GM19328 (cell line): ENCODE results near the gene ADGRD2.

Experiments
- ATAC-seq: cut with Tn5 transposase; IDR thresholded peaks from one replicate; pipeline ENCODE4 v1.9.1; 2021; ENCODE audit warnings: mild to moderate bottlenecking, moderate library complexity; ENCODE audit not compliant: unreplicated experiment

The ADGRD2 gene

DNA sequence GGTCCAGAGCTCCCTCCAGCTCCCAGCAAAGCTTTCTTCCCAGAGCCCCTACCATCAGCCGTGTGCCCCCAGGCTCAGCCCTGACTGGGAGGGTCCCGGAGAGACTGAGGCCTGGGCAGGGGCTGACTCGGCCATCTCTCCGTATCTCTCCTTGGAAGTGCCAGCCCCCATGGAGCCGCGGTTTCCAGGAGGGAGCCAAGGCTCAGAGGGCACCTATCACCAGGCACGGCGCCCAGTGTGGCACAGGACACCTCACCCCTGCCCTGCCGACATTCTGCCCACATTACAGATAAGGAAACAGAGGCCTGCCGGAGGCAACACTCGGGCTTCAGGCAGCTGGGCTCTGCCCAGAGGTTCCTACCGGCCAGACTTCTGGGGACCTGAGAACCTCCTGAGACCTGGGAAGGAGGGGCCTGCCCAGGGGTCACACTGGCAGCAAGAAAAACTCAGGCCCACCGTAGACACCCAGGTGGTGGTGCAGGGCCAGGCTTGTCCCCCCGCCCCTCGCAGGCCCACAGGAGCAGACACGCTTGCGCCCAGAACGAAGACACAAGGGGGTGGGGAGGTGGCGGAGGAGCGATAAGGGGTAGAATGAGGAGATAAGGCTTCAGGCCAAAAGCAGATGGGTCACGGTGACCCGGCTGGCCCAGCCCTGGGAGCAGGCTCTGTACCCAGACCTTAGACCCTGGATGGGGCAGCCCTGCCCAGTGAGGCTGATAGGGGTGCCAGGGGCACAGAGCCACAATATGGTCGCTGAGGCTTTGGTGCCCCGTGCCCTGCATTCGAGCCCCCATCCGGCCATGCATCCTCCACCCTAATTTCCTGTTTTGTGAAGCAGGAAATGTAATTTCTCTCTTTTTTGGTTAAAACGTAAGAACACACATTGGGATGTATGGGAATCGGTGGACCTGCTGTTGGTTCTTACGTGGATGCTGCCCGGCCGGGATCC lies 45.1 kb downstream of the ADGRD2 start:
- no peak for ATAC-seq

DNA sequence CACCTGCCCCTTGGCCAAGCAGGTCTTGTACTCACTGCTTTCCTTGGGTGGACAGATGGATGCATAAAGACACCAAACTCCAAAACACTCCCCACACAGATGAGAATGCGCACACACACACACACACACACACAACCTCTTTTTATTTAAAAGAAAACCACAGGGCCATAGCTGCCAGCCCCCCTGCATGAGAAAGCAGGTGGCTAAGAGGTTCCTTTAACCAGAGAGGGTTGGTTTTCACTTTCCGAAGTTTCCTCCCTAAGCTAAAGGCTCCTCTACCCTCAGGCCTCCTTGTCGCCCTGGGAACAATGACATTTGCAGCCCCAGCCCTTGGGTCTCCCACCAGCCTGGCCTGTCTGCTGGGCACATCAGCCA lies 45.8 kb downstream of the ADGRD2 start:
- ATAC-seq = no peak

DNA sequence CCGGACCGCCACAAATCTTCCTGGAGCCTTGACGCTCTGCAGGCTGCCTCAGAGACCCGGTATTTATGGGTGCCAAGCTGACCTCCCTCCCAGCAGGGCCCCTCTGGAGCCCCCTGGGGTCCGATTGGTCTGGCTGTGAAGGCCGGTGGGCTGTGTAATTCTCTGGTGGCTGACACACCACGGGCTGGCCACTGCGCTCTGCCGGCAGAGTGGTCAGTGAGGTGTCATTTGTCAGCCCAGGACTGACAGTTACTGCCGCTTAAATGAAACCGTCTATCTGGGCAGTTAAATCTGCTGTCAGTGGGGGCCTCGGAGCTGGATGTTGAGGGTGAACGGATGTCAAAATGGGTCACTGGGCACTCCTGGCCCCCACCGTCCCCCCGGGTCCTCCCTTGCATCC lies 46.2 kb downstream of the ADGRD2 start:
- ATAC-seq = no peak

DNA sequence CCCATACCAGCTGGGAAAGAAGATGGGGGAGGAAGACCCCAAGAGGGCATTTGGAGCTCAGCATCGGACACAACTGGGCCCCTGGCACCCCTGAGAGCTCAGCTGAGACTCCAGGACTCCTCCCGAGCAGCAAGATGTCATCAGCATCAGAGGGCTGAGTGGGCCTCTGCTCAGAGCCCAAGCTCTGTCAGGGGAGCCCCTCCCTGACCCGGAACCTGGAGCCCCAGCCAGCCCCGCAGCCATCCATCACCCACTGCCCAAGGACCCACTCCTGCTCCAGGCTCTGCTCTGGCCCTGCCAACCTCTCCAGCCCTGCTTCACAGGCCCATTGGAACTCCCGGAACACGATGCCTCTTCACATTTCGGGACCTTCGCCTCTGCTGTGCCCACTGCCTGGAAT lies 47.2 kb downstream of the ADGRD2 start:
- no peak for ATAC-seq

DNA sequence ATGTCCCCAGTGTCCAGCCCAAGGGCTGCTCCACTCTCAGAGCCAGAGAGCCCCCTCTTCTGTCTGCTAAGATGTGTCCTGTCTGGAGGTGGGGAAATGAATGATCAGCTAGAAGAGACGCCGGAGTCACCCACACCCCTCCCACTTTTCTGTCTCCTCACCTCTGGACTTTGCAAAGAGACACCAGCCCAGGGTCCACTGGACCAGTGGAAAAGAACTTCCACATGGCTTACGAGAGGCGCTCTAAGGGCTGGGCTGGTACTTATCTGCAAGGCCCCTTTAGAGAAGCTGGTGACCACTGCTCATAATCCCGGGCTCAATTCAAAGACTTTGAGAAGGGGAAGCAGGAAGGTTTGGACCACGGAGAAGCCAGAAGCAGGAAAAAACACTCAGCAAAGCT lies 47.8 kb downstream of the ADGRD2 start:
- ATAC-seq = no peak

DNA sequence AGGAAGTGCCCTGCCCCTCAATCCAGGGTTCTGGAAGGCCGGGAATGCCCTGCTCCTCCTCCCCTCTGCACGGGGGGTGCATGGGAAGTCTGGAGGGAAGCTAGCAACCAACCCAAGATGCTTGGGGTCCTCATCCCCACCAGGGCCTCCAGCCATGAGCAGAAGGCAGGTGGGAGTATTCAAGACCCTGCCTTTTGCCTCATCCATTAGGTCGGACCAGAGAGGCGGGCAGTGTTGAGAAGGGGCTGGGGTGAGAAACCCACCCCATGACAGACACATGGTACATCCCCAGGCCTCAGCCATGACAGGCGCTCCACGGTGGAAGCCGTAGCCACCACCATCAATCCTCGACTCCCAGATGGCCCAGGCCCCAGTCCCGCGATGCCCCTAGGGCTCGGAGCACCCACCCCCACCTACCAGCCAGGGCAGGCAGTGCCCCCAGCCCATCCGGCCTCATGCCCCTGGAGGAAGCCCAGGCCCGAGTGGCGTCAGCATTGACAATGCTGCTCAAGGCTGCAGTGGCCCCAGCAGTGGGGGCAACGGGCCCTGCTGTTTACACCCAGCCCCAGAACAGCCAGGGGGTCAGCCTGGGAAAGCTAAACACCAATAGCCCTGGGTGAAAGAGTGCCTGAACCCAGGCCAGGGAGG lies 48.4 kb downstream of the ADGRD2 start:
- no peak for ATAC-seq

DNA sequence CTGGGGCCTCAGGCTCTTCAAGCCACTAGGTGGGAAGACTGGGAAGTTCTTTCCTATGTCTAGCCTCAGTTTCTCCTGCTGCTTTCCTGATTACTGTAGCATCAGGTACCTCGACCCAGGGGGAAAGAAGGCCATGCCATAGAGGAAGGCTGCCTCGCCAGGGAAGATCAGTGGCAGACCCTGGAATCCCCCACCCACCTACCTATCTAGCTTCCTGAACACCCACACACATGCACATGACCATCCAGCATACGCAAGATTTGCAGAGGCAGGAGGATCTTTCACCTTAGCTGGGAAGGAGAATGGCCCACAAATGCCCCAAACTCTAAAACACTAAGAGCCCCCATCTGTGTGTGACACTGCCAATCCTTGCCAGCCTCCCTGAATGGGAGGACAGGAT lies 49.0 kb downstream of the ADGRD2 start:
- no peak for ATAC-seq

DNA sequence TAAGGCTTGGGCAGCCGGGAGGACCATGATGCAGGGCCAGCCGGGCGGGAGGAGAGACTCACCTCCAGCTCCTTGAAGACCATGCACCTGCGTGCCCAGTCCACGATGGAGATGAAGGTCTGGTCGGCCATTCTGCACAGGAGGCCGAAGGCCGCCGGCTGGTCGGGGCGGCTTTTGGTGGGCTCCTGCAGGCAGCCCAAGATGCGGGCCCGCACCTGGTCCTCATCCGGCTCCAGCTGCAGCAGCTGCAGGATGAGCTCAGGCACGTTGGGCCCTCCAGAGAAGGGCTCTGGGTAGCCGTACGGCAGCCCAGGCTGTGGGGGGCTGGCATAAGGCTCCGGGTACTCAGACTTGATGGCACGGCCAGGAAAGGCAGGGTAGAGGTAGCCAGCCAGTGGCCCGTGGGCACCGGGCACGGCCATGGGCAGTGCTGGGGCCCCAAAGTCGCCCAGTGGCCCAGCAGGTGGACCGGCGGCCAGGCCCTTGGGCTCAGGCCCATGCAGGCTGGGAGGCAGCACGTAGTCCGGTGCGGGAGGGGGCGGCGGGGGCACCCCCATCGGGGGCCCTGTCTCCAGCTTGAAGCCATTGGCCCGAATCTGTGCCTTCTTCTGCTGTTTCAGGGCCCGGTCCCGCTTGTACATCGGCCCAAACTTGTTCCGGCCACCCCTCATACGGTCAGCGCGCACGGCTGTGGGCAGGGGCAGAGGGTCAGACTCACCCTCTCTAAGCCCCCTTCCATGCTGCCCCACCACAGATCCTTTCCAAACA lies 50.0 kb downstream of the ADGRD2 start:
- no peak for ATAC-seq

DNA sequence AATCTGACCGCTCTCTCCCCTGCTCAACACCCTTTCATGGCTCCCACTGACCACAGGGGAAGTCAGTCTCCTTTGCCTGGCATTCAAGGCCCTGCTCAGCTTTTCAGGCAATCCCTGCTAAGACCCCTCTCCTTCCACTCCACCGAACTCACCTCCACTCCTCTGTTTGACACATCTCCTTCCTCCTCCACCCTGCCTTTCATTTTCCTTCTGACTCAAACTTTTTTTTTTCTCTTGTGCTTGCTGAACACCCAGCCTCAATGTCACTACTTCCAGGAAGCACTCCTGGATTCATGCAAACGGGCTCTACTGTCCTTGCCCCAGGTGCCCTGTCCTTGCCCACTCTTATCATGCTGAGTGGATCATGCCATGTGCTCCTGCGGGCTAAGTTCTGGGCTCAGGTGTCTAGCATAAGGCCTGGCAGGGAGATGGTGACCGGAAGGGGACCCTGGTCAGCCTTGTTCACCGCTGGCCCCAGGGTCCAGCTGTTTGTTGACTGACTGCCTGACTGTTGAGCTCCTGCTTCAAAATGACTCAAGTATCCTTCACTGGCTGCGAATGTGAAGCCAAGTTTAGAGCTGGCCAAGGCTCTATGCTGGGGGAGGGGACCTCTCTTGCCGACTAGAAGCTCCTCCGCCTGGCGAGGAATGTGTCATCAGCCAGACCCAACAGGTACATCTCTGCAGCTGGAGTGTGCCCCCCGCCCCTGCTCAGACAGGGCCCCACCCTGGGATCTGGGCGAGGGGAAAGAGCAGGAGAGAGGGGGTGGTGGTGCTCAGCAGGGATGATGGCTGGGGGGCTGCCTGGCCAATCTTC lies 50.8 kb downstream of the ADGRD2 start:
- ATAC-seq = no peak

DNA sequence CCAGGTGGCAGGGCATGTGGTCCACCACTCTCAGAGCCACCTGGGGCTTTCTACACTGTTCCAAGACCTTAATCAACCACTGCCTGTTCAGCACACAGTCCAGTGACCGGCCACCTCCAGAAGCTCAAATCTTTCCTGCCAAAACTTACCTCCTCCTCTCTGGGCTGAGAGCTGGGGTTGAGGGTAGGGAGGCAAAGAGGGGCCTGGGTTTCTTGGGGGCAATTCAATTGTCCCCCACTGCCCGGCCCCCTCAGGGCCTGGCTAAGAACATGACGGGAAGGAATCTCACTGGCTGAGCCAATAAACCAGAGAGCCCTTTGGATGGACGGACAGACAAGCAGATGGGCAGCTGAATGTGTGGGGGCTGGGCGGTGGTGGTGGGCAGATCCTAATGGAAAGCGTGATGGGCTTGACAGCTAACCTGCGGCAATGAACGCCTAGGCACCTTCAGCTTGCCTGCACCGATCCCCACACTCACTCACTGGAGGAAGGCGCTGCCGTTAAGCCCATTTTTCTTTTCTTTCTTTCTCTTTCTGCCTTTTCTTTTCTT lies 51.6 kb downstream of the ADGRD2 start:
- no peak for ATAC-seq

DNA sequence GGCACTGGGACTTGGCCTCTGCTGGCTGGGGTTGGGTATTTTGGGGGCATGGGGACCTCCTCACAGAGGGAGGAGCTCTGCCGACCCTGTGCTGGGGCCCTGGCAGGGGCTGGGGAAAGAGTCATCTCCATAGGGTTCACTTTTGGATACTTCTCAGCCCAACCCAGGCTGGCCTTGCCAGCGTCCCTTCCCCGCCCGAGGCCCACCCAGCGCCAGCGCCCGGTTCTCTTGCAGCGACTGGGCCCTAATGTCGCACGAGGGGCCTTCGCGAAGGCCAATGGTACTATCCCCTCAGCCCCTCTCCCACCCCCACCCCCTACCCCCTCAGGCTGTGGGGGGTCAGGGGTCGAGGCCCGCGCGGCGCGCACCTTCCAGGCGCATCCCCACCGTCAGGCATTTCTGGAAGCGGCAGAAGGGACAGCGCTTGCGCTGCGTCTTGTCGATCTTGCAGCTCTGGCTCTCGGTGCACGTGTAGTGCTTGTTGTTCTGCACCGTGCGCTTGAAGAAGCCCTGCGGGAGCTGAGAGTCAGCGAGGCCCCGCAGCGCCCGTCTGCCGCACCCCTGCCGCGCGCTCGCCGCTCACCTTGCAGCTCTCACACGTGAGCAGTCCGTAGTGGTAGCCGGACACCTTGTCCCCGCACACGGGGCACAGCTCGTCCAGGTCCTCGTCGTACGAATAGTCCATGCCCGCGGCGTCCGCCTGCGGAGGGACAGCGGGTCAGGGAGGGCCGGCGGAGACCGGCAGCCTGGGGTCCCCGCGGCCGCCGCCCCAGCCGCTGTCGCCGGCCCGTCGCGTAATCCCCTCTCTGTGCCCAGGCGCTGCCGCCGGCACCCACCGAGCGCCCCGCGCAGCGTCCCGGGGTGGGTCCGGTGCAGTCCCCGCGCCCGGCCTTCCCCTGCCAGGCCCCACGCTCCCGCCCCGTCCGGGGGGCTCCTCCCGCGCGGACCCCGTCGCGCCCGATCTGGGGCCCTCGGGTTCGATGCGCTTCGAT lies 52.8 kb downstream of the ADGRD2 start:
- ATAC-seq = no peak

DNA sequence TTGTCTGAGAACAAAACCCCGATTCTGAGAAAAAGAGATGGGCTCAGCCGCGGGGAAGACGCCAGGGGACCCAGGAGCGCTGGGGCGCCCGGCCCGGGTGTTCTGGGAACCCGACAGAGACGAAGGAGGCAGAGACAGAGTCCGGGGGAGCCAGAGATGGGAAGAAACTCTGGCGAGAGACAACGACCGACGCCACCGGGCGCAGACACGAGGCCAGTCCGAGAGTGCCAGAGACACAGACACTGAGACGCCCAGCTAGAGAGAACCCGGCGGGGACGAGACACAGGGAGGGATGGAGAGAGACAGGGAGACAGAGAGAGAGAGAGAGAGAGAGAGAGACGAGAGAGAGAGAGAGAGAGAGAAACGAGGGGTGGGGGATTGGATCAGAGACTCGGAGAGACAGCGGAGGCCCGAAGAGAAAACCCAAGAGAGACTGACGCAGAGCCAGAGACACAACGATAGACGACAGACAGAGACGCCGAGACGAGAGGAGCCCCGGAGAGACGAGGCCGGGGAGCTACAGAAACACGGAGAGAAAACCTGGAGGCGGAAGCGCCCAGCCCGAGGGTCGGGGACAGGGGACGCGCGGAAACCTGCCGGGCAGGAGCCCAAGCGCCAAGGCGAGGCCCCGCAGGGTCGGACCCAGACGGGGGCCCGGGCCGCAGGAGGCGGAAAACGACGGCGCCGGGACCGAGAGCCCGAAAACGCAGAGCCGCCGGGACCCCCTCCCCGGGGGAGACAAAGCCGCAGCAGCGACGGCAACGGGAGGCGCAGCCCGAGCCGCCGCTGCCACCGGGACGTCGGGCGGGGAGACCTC lies 53.7 kb downstream of the ADGRD2 start:
- no peak for ATAC-seq

DNA sequence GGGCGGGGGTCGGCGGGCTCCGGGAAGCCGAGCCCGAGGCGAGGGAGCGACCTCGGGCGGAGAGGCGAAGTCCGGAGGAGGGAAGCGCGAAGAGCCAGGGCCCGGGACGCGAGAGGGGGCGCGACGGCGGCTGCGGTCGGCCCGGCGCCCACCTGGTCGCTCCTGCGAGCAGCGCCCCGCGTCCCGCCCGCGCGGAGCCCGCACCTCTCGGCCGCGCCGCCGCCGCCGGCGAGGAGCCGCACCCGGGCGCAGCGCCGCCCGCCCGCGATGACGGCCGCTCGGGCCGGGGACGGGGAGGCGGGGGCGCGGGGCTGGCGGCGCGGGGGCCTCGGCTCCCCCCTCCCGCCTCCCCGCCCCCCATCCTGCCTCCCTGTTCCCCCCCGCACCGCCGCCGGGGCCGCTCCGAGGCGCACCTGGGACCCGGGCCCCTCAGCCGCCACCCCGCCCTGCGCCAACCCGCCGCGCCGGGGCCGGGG lies 54.3 kb downstream of the ADGRD2 start:
- no peak for ATAC-seq

DNA sequence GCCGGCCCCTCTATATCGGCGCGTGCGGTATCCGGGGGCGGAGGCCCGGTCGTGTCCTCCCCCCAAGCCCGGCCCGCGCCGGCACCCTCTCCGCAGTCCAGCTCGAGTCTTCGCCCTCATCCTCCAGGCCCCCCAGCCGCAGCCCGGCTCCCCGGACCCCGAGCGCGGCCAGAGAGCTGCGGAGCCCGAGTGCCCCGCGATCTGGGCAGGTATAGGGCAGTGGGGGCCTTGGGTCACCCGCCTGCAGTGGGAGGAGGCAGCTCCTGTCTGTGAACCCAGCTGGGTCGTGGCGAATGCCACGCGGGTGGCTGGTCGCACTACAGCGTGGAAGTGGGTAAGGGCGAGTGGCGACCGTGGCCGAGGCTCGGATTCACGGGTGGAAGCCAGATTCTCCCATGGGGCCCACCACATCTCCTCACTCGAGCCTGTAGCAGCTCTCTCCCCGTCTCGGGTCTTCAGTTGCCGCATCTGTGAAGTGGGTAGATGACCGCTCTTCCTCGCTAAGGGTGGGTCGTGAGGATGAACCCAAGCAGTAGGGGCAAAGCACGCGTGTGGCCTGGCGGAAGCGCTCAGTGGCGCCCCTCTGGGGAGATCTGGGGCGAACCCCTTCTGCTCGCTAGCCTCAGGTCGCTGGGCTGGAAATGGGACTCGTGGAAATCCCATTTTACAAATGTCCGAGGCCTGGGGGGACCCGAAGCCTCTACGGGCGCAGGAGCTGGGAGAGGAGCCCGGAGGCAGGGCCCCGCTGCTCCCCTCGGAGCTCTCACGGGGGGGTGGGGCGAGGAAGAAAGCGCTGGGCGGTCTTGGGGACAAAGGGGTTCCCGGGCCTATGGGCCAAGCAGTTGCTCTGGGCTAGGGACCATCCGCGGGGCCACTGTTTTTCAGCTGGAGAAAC lies 55.0 kb downstream of the ADGRD2 start:
- ATAC-seq = no peak

DNA sequence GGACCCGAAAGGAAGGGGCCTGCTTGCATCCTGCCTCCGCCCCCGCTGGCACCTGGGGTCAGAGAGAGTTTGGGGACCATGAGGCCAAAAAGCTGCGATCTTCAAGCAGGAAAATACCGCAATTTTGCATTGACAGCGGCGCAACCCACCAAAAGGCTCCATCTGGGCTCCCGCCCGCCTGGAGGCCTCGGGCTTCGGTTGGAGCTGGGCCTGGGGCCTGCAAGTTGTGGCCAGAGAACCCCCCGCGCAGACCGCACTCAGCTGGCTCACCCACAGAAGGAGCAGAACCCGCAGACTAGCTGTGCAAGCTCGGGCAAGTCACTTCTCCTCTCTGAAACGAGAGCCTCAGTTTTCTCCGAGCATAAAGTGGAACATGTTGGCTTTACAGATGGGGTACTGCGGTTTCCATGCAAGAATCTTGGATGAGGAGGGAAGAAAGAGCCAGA lies 55.7 kb downstream of the ADGRD2 start:
- no peak for ATAC-seq

DNA sequence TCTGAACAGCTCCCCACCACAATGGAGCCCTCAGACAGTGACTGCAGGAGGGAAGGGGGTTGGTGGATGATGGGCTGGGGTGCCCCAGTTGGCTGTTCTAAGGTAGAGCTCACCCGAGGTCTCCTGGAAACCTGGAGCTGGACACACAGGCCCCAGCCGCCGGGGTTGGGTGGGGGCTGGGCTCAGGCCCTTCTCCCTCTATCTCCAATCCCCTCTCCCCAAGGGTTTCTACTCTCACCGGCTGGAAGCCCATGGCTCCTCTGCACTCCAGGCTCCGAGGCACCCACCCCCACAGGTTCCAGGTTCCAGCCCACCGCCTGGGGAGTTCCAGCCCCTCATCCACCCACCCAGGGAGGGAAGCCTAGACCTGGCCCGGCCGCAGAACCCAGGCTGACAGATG lies 56.2 kb downstream of the ADGRD2 start:
- ATAC-seq = no peak
